GM21390 (cell line): ENCODE results near the gene GAS6.
"Not testable (repeated sequence)": the region's sequence is repeated elsewhere in the genome, so short reads cannot be mapped to it uniquely, and the experiment has no call there.

ENCODE experiments used
- ATAC-seq: cut with Tn5 transposase; IDR thresholded peaks from one replicate; pipeline ENCODE4 v1.9.1; 2021; ENCODE audit not compliant: unreplicated experiment

GAS6 gene

GRCh38 chr13:113810640-113811039, 53.2 kb downstream of the GAS6 start:
- no peak for ATAC-seq

GRCh38 chr13:113809934-113810333, 53.9 kb downstream of the GAS6 start:
- ATAC-seq = no peak

GRCh38 chr13:113808058-113808834, 55.6 kb downstream of the GAS6 start:
- no peak for ATAC-seq

GRCh38 chr13:113806526-113806925, 57.4 kb downstream of the GAS6 start:
- no peak for ATAC-seq

GRCh38 chr13:113806104-113806471, 57.8 kb downstream of the GAS6 start:
- no peak for ATAC-seq

- ATAC-seq = no peak
Measured at GRCh38 chr13:113805431-113806103, 58.3 kb downstream of the GAS6 start.

GRCh38 chr13:113804703-113805430, 59.0 kb downstream of the GAS6 start:
- ATAC-seq = no peak

GRCh38 chr13:113804017-113804702, 59.7 kb downstream of the GAS6 start:
- no peak for ATAC-seq

- no peak for ATAC-seq
Measured at GRCh38 chr13:113803409-113804016, 60.4 kb downstream of the GAS6 start.

- no peak for ATAC-seq
Measured at GRCh38 chr13:113802761-113803160, 61.1 kb downstream of the GAS6 start.

- no peak for ATAC-seq
Measured at GRCh38 chr13:113802090-113802531, 61.8 kb downstream of the GAS6 start.

GRCh38 chr13:113801289-113801961, 62.5 kb downstream of the GAS6 start:
- ATAC-seq = no peak

GRCh38 chr13:113800576-113800926, 63.3 kb downstream of the GAS6 start:
- ATAC-seq = no peak

GRCh38 chr13:113798200-113798811, 65.6 kb downstream of the GAS6 start:
- no peak for ATAC-seq

GRCh38 chr13:113796964-113797676, 66.8 kb downstream of the GAS6 start:
- no peak for ATAC-seq

- ATAC-seq = no peak
Measured at GRCh38 chr13:113796211-113796963, 67.5 kb downstream of the GAS6 start.

GRCh38 chr13:113795362-113795761, 68.5 kb downstream of the GAS6 start:
- not testable (repeated sequence) for ATAC-seq

- no peak for ATAC-seq
Measured at GRCh38 chr13:113794764-113795173, 69.1 kb downstream of the GAS6 start.

- ATAC-seq = no peak
Measured at GRCh38 chr13:113794086-113794485, 69.8 kb downstream of the GAS6 start.
